ENCODE data around the gene RMC1.

DNA sequence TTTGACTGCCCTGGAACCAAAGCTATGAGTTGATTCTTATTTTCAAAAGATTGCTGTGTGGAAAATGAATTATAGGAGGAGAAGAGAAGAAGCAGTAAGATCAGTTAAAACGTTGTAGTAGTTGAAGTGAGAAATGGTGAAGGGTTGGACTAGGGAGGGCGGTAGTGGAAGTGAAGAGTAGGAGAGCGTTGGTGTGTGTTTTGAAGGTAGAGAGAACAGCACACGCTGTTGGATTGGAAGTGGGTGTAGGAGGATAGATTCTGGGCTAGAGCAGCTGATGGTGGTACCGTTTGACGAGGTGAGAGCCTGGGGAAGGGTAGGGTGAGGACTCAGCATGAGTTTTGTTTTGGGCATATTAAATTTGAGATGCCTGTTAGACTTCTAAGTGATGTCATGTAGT, 31.8 kb upstream of the RMC1 start:
- no peak for TF ChIP-seq CTCF (IDR thresholded peaks at IDR 0.05)
- TF ChIP-seq POLR2A (IDR thresholded peaks at IDR 0.05), result no peak
